ENCODE data around the gene ZBTB8B. TPM values are rescaled to one million over a fixed set of nuclear protein-coding genes. Genes with fewer than 3 reads are reported as not detected.
"Not testable (repeated sequence)": the region's sequence is repeated elsewhere in the genome, so short reads cannot be mapped to it uniquely, and the experiment has no call there.

The ZBTB8B gene
- total RNA-seq, 2 donors from 2014 or later = not detected

DNA sequence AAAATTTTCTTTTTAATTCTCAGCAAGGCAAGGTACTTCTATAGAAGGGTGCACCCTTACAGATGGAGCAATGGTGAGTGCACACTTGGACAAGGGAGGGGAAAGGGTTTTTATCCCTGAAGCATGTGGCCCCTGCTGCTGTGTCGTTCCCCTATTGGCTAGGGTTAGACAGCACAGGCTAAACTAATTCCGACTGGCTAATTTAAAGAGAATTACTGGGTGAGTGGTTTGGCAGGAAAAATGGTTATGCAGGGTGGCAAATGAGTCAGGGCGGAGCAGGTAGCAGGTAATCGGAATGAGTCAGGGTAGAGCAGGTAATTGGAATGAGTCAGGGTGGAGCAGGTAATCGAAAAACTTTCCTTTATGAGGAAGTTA, 15.4 kb upstream of the ZBTB8B start:
- H3K36me3 Mint-ChIP-seq (ENCODE audit: low read depth); H3K9me3 ChIP-seq (ENCODE audit: control insufficient read depth, low read length, poor library complexity, severe bottlenecking); ATAC-seq; DNase-seq; H3K4me1 Mint-ChIP-seq; H3K4me3 Mint-ChIP-seq; H3K27ac Mint-ChIP-seq: not testable (repeated sequence)
- peaks cover 22% of the 10 kb centered on the region for H3K27me3 Mint-ChIP-seq

GRCh38 chr1:32454726-32455125, 10.1 kb upstream of the ZBTB8B start:
- H3K27me3 Mint-ChIP-seq = peaks cover 13% of the 10 kb centered on the region
- H3K9me3 ChIP-seq (ENCODE audit: control insufficient read depth, low read length, poor library complexity, severe bottlenecking) = no peaks in the 10 kb centered on the region
- DNase-seq (no peak), ATAC-seq (no peak)
- no peak overlapping the region for H3K4me3 Mint-ChIP-seq
- peaks cover 2% of the 10 kb centered on the region for H3K36me3 Mint-ChIP-seq (ENCODE audit: low read depth)
- no peaks in the 10 kb centered on the region for H3K4me1 Mint-ChIP-seq
- H3K27ac Mint-ChIP-seq = no peak overlapping the region

DNA sequence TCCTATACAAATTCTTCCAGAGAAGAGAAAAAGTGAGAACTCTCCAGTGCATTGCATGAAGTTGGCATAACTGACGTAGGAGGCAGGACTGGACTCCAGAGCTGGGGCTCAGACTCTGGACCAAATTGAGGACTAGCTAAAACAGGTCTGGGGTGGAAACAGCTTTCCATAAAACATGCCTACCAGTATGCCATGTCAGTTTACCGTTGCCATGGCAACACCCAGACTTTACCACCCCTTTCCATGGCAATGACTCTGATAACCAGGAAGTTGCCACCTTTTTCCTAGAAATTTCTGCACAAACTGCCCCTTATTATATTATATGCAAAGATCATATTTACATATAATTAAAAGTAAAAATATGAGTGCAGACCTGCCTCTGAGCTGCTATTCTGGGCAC, 8.9 kb upstream of the ZBTB8B start:
- ATAC-seq (no peak), DNase-seq (no peak)
- Mint-ChIP-seq H3K27me3 (peaks cover 12% of the 10 kb centered on the region), H3K36me3 (ENCODE audit: low read depth) (peaks cover 2% of the 10 kb centered on the region), H3K27ac (no peak overlapping the region), H3K4me3 (no peak overlapping the region), H3K4me1 (no peaks in the 10 kb centered on the region)
- no peaks in the 10 kb centered on the region for H3K9me3 ChIP-seq (ENCODE audit: control insufficient read depth, low read length, poor library complexity, severe bottlenecking)

DNA sequence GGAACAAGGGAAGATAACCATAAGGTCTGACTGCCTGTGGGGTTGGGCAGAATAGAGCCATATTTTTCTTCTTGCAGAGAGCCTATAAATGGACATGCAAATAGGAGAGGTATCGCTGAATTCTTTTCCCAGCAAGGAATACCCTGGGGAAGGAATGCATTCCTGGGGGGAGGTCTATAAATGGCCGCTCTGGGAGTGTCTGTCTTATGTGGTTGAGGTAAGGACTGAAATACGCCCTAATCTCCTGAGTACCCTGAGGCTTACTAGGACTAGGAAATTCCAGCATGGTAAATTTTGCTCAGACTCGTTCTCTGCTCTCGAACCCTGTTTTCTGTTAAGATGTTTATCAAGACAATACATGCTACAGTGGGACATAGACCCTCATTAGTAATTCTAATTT, 6.1 kb upstream of the ZBTB8B start:
- not testable (repeated sequence) for H3K27ac Mint-ChIP-seq; H3K4me3 Mint-ChIP-seq; H3K4me1 Mint-ChIP-seq; H3K9me3 ChIP-seq (ENCODE audit: control insufficient read depth, low read length, poor library complexity, severe bottlenecking); H3K36me3 Mint-ChIP-seq (ENCODE audit: low read depth); DNase-seq; ATAC-seq
- peaks cover 34% of the 10 kb centered on the region for H3K27me3 Mint-ChIP-seq

GRCh38 chr1:32462977-32463376, 1.9 kb upstream of the ZBTB8B start:
- H3K36me3 Mint-ChIP-seq (ENCODE audit: low read depth); H3K9me3 ChIP-seq (ENCODE audit: control insufficient read depth, low read length, poor library complexity, severe bottlenecking); DNase-seq; H3K4me3 Mint-ChIP-seq; ATAC-seq; H3K27ac Mint-ChIP-seq: not testable (repeated sequence)
- H3K27me3 Mint-ChIP-seq = peaks cover 58% of the 10 kb centered on the region
- H3K4me1 Mint-ChIP-seq = peaks cover 14% of the 10 kb centered on the region

GRCh38 chr1:32464191-32464715, 619 bp upstream of the ZBTB8B start:
- no peak overlapping the region for H3K27ac Mint-ChIP-seq
- peaks cover 61% of the 10 kb centered on the region for H3K27me3 Mint-ChIP-seq
- ATAC-seq (no peak), DNase-seq (no peak)
- peaks cover 14% of the 10 kb centered on the region for H3K4me1 Mint-ChIP-seq
- no peaks in the 10 kb centered on the region for H3K9me3 ChIP-seq (ENCODE audit: control insufficient read depth, low read length, poor library complexity, severe bottlenecking)
- peak overlapping the region; percentile 80 for H3K4me3 Mint-ChIP-seq
- peaks cover 2% of the 10 kb centered on the region for H3K36me3 Mint-ChIP-seq (ENCODE audit: low read depth)

- Mint-ChIP-seq H3K27ac (no peak overlapping the region), H3K27me3 (peaks cover 64% of the 10 kb centered on the region)
- no peak for ATAC-seq
Measured at GRCh38 chr1:32465578-32465933, 684 bp downstream of the ZBTB8B start.

DNA sequence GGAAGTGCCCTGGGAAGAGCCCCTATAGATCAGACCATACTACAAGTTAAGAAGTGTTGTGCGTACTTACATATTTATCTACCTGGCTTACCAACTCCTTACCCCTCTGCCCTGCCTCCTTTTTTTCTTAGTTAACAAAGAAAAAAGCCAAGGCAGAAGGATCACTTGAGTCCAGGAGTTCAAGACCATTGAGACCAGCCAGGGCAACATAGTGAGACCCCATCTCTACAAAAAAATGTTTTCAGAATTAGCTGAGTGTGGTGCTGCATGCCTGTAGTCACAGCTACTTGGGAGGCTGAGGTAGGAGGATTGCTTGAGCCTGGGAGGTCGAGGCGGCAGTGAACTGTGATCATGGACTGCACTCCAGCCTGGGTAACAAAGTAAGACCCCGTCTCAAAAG, 1.9 kb downstream of the ZBTB8B start:
- no peak for DNase-seq
- Mint-ChIP-seq H3K4me3 (no peak overlapping the region), H3K4me1 (peaks cover 14% of the 10 kb centered on the region), H3K27ac (no peak overlapping the region), H3K27me3 (peaks cover 63% of the 10 kb centered on the region), H3K36me3 (ENCODE audit: low read depth) (peaks cover 2% of the 10 kb centered on the region)
- no peaks in the 10 kb centered on the region for H3K9me3 ChIP-seq (ENCODE audit: control insufficient read depth, low read length, poor library complexity, severe bottlenecking)
- ATAC-seq = no peak

More at GRCh38 chr1:32465578-32465933, 684 bp downstream of the ZBTB8B start:
- DNase-seq = no peak
- Mint-ChIP-seq H3K36me3 (ENCODE audit: low read depth) (peaks cover 2% of the 10 kb centered on the region), H3K4me1 (peaks cover 14% of the 10 kb centered on the region), H3K4me3 (peak overlapping the region; percentile 84)
- H3K9me3 ChIP-seq (ENCODE audit: control insufficient read depth, low read length, poor library complexity, severe bottlenecking) = no peaks in the 10 kb centered on the region

DNA sequence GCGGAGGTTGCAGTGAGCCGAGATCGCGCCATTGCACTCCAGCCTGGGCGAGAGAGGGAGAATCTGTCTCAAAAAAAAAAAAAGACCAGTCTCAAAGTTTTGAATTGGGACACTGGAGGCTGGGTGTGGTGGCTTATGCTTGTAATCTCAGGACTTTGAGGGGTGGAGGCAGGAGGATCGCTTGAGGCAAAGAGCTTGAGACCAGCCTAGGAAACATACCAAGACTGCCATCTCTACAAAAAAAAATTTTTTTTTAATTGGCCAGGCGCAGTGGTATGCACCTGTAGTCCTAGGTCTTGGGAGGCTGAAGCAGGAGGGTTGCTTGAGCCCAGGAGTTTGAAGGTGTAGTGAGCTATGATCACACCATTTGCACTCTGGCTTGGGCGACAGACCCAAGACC, 3.9 kb downstream of the ZBTB8B start:
- Mint-ChIP-seq H3K4me3 (no peak overlapping the region), H3K36me3 (ENCODE audit: low read depth) (peaks cover 2% of the 10 kb centered on the region), H3K27ac (no peak overlapping the region), H3K4me1 (peaks cover 14% of the 10 kb centered on the region), H3K27me3 (peaks cover 43% of the 10 kb centered on the region)
- ATAC-seq (no peak), DNase-seq (no peak)
- no peaks in the 10 kb centered on the region for H3K9me3 ChIP-seq (ENCODE audit: control insufficient read depth, low read length, poor library complexity, severe bottlenecking)

GRCh38 chr1:32470431-32470830, 5.6 kb downstream of the ZBTB8B start:
- H3K27ac Mint-ChIP-seq = no peak overlapping the region
- H3K27me3 Mint-ChIP-seq = peaks cover 28% of the 10 kb centered on the region
- no peaks in the 10 kb centered on the region for H3K9me3 ChIP-seq (ENCODE audit: control insufficient read depth, low read length, poor library complexity, severe bottlenecking)
- H3K4me1 Mint-ChIP-seq = peaks cover 3% of the 10 kb centered on the region
- peaks cover 2% of the 10 kb centered on the region for H3K36me3 Mint-ChIP-seq (ENCODE audit: low read depth)
- DNase-seq = no peak
- no peak for ATAC-seq
- no peak overlapping the region for H3K4me3 Mint-ChIP-seq

- DNase-seq = no peak
- no peaks in the 10 kb centered on the region for H3K36me3 Mint-ChIP-seq (ENCODE audit: low read depth)
Measured at GRCh38 chr1:32470991-32471694, 6.3 kb downstream of the ZBTB8B start.

DNA sequence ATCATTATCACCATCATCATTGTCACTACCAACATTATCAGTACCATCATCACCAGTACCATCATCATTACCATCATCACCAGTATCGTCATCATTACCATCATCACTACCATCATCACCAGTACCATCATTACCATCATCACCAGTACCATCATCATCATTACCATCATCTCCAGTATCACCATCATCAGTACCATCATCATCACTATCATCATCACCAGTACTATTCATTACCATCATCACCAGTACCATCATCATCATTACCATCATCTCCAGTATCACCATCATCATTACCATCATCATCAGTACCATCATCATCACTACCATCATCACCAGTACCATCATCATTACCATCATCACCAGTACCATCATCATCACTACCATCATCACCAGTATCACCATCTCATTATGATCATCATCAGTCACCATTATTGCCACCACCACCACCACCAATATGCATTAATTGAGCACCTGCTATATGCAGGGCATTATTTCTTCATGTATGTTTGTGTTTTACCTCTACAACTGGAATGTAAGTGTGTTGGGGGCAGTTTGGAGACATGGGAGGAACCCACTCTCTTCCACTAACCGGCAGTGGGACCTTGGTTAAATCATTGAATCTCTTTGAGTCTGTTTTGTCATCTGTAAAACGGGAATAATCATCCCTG, 7.0 kb downstream of the ZBTB8B start:
- H3K27ac Mint-ChIP-seq = no peak overlapping the region
- H3K9me3 ChIP-seq (ENCODE audit: control insufficient read depth, low read length, poor library complexity, severe bottlenecking) = no peaks in the 10 kb centered on the region
- DNase-seq = no peak
- H3K27me3 Mint-ChIP-seq = peaks cover 23% of the 10 kb centered on the region
- H3K4me1 Mint-ChIP-seq = no peaks in the 10 kb centered on the region
- H3K36me3 Mint-ChIP-seq (ENCODE audit: low read depth) = no peaks in the 10 kb centered on the region
- no peak overlapping the region for H3K4me3 Mint-ChIP-seq
- ATAC-seq = no peak

More at GRCh38 chr1:32470991-32471694, 6.3 kb downstream of the ZBTB8B start:
- Mint-ChIP-seq H3K4me3 (no peak overlapping the region), H3K27me3 (peaks cover 21% of the 10 kb centered on the region), H3K27ac (no peak overlapping the region), H3K4me1 (no peaks in the 10 kb centered on the region)
- no peaks in the 10 kb centered on the region for H3K9me3 ChIP-seq (ENCODE audit: control insufficient read depth, low read length, poor library complexity, severe bottlenecking)
- no peak for ATAC-seq

DNA sequence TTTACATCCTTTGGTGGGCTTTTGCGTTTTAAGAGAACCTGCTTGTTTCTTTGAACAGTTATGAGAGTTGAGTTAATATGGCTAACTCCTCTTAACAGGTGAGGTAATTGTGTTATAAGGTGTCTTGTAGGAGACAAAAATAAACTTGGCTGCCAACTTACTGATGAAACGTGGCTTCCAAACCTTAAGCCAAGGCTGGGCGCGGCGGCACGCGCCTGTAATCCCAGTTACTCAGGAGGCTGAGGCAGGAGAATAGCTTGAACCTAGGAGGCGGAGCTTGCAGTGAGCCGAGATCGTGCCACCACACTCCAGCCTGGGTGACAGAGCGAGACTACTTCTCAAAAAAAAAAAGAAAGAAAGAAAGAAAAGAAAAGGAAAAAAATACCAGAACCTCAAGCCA, 8.1 kb downstream of the ZBTB8B start:
- H3K27ac Mint-ChIP-seq; ATAC-seq; H3K36me3 Mint-ChIP-seq (ENCODE audit: low read depth); H3K9me3 ChIP-seq (ENCODE audit: control insufficient read depth, low read length, poor library complexity, severe bottlenecking); DNase-seq; H3K4me3 Mint-ChIP-seq; H3K4me1 Mint-ChIP-seq: not testable (repeated sequence)
- H3K27me3 Mint-ChIP-seq = peaks cover 24% of the 10 kb centered on the region

GRCh38 chr1:32474954-32475353, 10.1 kb downstream of the ZBTB8B start:
- ATAC-seq = no peak
- Mint-ChIP-seq H3K4me1 (no peaks in the 10 kb centered on the region), H3K27me3 (peaks cover 20% of the 10 kb centered on the region), H3K36me3 (ENCODE audit: low read depth) (no peaks in the 10 kb centered on the region), H3K27ac (no peak overlapping the region), H3K4me3 (no peak overlapping the region)
- H3K9me3 ChIP-seq (ENCODE audit: control insufficient read depth, low read length, poor library complexity, severe bottlenecking) = no peaks in the 10 kb centered on the region
- DNase-seq = no peak
